ENCODE data around the gene HINT1.
"Not testable (repeated sequence)": the region's sequence is repeated elsewhere in the genome, so short reads cannot be mapped to it uniquely, and the experiment has no call there.

Gene HINT1

DNA sequence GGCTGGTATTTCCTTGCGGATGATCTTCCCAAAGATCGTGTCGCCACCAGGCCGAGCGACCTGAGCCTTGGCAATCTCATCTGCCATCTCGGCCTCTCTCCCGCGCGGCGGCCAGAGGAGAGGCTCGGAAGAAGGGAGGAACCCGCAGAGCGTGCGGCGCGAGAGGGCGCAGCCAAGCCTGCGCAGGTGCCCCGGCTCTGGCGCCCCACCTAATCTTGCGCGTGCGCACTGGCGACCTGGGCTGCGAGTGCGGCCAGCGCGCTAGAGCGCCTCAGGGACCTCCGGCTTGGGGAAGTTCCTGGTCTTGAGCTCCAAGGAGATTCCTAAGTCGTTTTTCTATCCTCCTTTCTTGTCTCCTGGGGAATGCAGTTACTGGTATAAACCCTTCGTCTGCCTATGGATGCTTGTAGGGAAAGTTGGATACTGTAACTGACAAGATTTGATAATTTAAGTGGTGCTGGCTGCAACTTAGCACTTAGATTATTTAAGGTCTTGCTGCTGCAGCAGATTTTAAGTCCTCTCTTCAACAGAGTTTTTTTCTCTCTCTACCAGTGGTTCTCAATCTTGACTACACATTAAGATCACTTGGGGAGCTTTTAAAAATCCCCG, at the start of gene HINT1:
Gene HINT1 (minus strand): TSS at position 138 of the 609 bp plus-strand sequence. CDS start 51 bp downstream, at position 87.
- H3K4me3 Mint-ChIP-seq = peak within 1 kb of the TSS; percentile 85
- peak within 1 kb of the TSS; percentile 95 for H3K27ac Mint-ChIP-seq
- peaks cover 35% of the 10 kb centered on the region for H3K4me1 Mint-ChIP-seq
- ATAC-seq (peak; percentile 91), DNase-seq (ENCODE audit: low spot score in 2 of 2) (peak; percentile 90 to 95)
- H3K9me3 Mint-ChIP-seq = no peaks in the 10 kb centered on the region
- peaks cover 59% of the 10 kb centered on the region for H3K36me3 Mint-ChIP-seq

DNA sequence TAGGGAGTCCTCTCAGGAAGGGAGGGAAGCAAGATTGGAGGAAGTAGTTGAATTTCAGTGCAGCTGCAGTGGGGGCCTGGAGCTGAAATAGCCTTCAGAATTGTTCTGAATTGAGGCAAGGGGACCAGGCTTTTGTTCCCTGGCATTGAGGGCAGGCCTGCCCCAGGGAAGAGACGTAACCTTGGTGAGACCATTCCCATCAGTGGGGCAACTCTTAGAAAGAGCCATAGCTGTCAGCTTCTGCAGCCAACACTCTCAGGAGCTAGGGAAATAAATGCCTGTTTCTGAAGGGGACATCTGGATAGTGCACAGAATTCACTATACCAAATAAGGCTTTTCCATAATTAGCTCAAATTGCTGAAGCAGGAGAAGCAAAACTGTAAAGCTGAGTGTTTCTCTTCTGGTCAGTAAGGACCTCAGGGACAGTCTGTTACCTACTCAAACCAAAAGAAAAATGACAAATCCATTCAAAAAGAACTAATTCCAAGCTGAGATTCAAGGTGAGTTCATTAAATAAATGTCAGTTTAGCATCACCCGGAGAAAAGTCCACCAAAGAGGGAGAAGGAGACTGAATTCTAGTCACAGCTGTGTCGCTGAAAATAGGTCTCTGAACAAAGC, 49.7 kb upstream of the HINT1 start:
- Mint-ChIP-seq H3K4me3 (no peak overlapping the region), H3K4me1 (peaks cover 43% of the 10 kb centered on the region), H3K36me3 (no peaks in the 10 kb centered on the region), H3K27ac (no peak overlapping the region), H3K9me3 (no peaks in the 10 kb centered on the region)
- DNase-seq (ENCODE audit: low spot score in 2 of 2) (no peak), ATAC-seq (no peak)

DNA sequence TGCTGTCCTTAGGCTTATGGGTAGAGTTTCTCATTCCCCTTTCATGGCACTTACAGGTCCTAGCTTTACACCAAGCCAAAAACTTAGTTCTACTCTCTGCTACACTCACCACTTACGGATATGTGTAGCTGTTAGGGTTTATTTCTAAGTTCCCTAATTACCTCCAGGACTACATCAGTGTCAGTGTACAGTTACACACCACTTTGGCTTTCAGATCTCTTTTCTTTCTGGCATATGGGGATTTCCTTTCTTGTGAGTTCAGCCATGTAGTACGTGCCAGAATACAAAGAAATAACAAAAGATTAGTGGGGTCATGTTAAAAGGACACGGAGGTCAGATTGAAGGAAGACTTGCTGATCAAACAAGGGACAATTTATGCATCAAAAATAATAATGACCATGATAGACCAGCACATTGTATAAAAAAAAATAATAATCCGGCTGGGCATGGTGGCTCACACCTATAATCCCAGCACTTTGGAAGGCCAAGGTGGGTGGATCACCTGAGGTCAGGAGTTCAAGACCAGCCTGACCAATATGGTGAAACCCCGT, 47.5 kb upstream of the HINT1 start:
- no peaks in the 10 kb centered on the region for H3K36me3 Mint-ChIP-seq
- no peaks in the 10 kb centered on the region for H3K9me3 Mint-ChIP-seq
- H3K4me3 Mint-ChIP-seq = no peak overlapping the region
- peaks cover 34% of the 10 kb centered on the region for H3K4me1 Mint-ChIP-seq
- H3K27ac Mint-ChIP-seq = no peak overlapping the region
- ATAC-seq = no peak
- DNase-seq (ENCODE audit: low spot score in 2 of 2) = no peak

DNA sequence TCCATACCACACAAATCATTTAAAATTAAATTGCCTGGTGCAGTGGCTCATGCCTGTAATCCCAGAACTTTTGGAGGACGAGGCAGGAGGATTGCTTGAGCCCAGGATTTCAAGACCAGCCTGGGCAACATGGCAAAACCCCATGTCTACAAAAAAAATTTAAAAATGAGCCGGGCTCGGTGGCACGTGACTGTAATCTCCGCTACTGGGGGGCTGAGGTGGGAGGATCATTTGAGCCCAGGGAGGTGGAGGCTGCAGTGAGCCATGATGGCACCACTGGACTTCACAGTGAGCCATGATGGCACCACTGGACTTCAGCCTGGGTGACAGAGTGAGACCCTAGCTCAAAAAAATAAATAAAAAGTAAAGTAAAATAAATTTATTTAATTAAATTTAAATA, 46.6 kb upstream of the HINT1 start:
- Mint-ChIP-seq H3K9me3 (no peaks in the 10 kb centered on the region), H3K36me3 (no peaks in the 10 kb centered on the region), H3K4me1 (peaks cover 34% of the 10 kb centered on the region), H3K27ac (no peak overlapping the region), H3K4me3 (no peak overlapping the region)
- ATAC-seq = no peak
- DNase-seq (ENCODE audit: low spot score in 2 of 2) = no peak

DNA sequence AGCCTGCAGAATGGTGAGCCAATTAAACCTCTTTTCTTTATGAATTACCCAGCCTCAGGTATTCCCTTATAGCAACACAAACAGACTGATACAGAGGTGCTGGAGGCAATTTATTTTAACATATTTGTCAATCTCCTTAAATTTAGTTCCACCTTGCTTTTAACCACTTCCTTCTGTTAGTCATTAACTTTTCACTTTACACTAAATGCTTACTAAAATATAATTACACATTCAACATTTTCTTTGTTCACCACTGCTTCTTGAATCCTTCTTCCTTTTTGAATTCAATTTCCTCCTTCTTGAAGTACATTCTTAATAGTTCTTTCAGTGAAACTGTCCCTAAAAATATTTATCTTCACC, 45.1 kb upstream of the HINT1 start:
- no peaks in the 10 kb centered on the region for H3K9me3 Mint-ChIP-seq
- H3K4me1 Mint-ChIP-seq = peaks cover 34% of the 10 kb centered on the region
- peak overlapping the region; percentile 96 for H3K27ac Mint-ChIP-seq
- no peak for DNase-seq (ENCODE audit: low spot score in 2 of 2)
- peak overlapping the region; percentile 69 for H3K4me3 Mint-ChIP-seq
- no peaks in the 10 kb centered on the region for H3K36me3 Mint-ChIP-seq
- no peak for ATAC-seq

DNA sequence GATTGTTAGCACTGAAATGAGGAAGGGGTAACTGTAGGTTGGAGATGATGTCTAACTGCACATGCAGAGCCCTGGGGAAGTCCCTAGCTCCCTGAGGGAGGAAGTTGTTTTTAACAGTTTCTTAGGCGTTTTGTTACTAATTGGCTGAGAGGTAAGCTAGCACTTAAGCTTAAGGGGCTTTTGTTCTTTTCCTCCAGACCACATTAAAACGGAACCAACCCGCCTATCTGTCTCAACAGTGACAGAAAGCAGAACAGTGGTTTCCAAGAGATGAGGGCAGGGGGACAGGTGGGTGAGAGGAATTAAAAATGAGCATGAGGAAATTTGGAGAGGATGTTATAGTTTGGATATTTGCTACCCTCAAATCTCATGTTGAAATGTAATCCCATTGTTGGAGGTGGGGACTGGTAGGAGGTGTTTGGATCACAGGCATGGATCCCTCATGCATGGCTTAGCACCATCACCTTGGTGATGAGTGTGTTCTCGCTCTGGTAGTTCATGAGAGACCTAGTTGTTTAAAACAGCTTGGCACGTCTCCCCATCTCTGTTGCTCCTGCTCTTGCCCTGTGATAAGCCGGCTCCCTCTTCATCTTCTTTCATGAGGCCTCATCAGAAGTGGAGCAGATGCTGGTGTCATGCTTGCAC, 44.6 kb upstream of the HINT1 start:
- ATAC-seq = peak; percentile 91
- H3K4me1 Mint-ChIP-seq = peaks cover 33% of the 10 kb centered on the region
- peak; percentile 10 to 57 for DNase-seq (ENCODE audit: low spot score in 2 of 2)

DNA sequence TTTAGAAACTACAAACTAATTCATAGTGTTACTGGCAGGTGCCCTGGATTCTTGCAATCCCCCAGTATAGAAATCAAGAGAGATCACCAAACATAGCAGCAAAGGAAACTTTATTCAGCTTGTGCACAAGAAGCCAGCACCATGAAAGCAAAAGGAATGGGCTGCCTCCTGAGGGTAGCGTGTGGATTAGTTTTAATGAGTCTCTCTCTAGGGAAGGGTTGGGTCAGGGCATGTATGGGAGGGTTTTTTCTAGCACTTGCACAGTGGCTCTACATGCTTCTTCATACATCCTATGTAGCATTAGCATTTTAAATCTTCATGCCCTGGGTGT, 44.1 kb upstream of the HINT1 start:
- peak overlapping the region; percentile 96 for H3K27ac Mint-ChIP-seq
- peaks cover 29% of the 10 kb centered on the region for H3K4me1 Mint-ChIP-seq

More for the DNA sequence above, 44.6 kb upstream of the HINT1 start:
- Mint-ChIP-seq H3K9me3 (no peaks in the 10 kb centered on the region), H3K27ac (peak overlapping the region; percentile 96), H3K4me3 (peak overlapping the region; percentile 69), H3K36me3 (no peaks in the 10 kb centered on the region)

DNA sequence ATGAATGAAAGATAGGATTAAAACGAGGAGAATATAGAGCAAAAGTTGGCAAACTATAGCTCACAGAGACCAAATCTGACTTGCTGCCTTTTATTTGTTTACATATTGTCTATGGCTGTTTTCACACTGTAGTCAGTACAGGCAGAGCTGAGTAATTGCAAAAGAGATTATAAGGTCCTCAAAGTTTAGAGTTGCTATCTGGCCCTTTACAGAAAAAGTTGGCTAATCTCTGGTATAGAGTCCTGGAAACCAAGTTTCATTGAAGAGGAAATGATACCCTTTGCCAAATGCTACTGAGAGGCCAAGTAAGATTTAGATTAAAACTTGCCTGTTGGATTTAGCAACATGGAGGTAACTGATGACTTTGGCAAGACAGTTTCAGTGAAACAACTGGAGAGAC, 41.7 kb upstream of the HINT1 start:
- no peak overlapping the region for H3K4me3 Mint-ChIP-seq
- DNase-seq (ENCODE audit: low spot score in 2 of 2) (no peak), ATAC-seq (peak; percentile 49)
- H3K4me1 Mint-ChIP-seq = peaks cover 23% of the 10 kb centered on the region
- H3K27ac Mint-ChIP-seq = no peak overlapping the region
- no peaks in the 10 kb centered on the region for H3K9me3 Mint-ChIP-seq
- no peaks in the 10 kb centered on the region for H3K36me3 Mint-ChIP-seq

More for the DNA sequence above, 44.1 kb upstream of the HINT1 start:
- ATAC-seq (no peak), DNase-seq (ENCODE audit: low spot score in 2 of 2) (no peak)
- Mint-ChIP-seq H3K36me3 (no peaks in the 10 kb centered on the region), H3K4me3 (peak overlapping the region; percentile 69), H3K9me3 (no peaks in the 10 kb centered on the region)

DNA sequence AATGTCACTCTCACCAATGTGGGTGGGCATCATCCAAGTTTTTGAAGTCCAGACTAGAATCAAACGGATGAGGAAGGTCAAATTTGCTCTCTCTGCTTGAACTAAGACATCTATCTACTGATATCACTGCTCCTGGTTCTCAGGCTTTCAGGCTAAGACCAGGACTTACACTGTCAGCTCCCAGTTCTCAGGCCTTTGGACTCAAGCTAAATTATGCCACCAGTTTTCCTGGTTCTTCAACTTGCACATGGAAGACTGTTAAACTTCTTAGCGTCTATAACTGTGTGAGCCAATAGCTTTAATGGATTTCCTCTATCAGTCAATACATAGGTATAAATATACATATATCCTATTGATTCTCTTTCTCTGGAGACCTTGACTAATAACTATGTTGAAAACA, 41.0 kb upstream of the HINT1 start:
- Mint-ChIP-seq H3K4me1 (peaks cover 23% of the 10 kb centered on the region), H3K27ac (no peak overlapping the region), H3K36me3 (peaks cover 1% of the 10 kb centered on the region), H3K4me3 (no peak overlapping the region), H3K9me3 (no peaks in the 10 kb centered on the region)
- DNase-seq (ENCODE audit: low spot score in 2 of 2) = no peak
- no peak for ATAC-seq

DNA sequence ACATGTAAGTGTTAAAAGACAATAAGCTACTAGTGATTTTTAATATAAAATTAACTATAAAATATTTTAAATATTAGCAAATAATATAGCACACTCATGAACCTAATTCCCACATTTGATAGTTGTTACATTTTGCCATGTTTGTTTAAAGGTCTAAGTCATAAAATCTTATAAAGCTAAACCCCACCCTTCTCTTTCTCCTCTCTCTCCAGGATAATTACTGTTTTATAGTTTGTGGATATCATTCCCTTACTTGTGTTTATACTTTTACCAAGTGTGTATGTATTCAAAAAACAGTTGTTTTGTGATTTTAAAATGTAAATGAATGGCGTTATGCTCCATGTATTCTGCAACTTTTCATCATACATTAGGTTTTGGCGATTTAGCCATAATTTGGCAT, 39.9 kb upstream of the HINT1 start:
- DNase-seq (ENCODE audit: low spot score in 2 of 2) (no peak), ATAC-seq (no peak)

DNA sequence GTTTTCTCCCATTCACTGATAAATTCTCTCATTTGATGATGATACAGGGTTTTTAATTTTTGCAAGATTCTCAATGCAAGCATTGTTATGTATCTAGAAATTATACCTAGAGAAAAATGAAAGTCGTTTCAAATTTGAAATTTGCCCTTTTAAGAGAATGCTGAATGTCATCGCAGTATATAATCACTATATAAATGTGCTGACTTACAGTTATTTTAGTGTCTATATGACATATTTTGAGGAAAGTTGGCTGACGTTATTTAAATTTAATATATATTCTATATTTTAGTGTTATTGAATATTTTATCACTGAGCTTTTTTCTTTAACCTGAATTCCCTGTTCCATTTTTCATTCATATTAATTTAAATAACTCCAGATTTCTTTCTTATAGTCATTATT, 35.5 kb upstream of the HINT1 start:
- DNase-seq (ENCODE audit: low spot score in 2 of 2) = no peak
- peaks cover 16% of the 10 kb centered on the region for H3K36me3 Mint-ChIP-seq
- ATAC-seq = no peak

More for the DNA sequence above, 39.9 kb upstream of the HINT1 start:
- peaks cover 12% of the 10 kb centered on the region for H3K4me1 Mint-ChIP-seq
- H3K4me3 Mint-ChIP-seq = no peak overlapping the region
- H3K27ac Mint-ChIP-seq = no peak overlapping the region
- H3K9me3 Mint-ChIP-seq = no peaks in the 10 kb centered on the region
- peaks cover 9% of the 10 kb centered on the region for H3K36me3 Mint-ChIP-seq

DNA sequence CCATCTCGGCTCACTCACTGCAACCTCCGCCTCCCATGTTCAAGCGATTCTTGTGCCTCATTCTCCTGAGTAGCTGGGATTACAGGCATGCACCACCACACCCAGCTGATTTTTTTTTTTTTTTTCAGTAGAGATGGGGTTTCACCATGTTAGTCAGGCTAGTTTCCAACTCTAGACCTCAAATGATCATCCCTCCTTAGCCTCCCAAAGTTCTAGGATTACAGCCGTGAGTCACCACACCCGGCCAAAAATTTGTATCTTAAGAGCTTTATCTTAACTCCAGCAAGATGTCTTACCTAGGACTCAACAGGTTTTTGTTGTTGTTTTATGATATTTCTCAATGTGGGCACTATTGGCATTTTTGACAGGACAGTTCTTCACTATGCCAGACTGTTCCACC, 33.6 kb upstream of the HINT1 start:
- H3K4me3 Mint-ChIP-seq = no peak overlapping the region
- H3K27ac Mint-ChIP-seq = no peak overlapping the region
- no peak for DNase-seq (ENCODE audit: low spot score in 2 of 2)
- no peaks in the 10 kb centered on the region for H3K4me1 Mint-ChIP-seq
- peaks cover 16% of the 10 kb centered on the region for H3K36me3 Mint-ChIP-seq
- ATAC-seq = no peak
- no peaks in the 10 kb centered on the region for H3K9me3 Mint-ChIP-seq

More for the DNA sequence above, 35.5 kb upstream of the HINT1 start:
- no peak overlapping the region for H3K4me3 Mint-ChIP-seq
- no peaks in the 10 kb centered on the region for H3K4me1 Mint-ChIP-seq
- no peaks in the 10 kb centered on the region for H3K9me3 Mint-ChIP-seq
- no peak overlapping the region for H3K27ac Mint-ChIP-seq

DNA sequence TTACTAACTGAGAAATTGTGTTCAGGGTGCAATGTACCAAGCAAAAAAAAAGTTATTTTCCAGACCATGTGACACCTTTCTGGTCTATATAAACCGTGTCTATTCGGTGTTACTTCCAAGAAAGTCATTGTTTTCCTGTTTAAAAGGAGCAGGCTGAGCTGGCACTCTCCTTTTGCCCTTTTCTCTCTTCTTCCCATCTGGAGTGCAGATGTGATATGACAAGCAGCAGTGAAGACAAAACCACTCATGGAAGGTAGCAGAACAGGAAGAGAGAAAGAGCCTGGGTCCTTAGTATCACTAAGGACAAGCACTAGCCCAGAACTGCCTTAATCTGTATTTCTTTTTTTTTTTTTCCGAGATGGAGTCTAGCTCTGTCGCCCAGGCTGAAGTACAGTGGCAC, 31.3 kb upstream of the HINT1 start:
- peaks cover 16% of the 10 kb centered on the region for H3K36me3 Mint-ChIP-seq
- DNase-seq (ENCODE audit: low spot score in 2 of 2) (no peak), ATAC-seq (no peak)
- H3K4me1 Mint-ChIP-seq = no peaks in the 10 kb centered on the region
- H3K4me3 Mint-ChIP-seq = no peak overlapping the region
- H3K27ac Mint-ChIP-seq = no peak overlapping the region
- no peaks in the 10 kb centered on the region for H3K9me3 Mint-ChIP-seq

DNA sequence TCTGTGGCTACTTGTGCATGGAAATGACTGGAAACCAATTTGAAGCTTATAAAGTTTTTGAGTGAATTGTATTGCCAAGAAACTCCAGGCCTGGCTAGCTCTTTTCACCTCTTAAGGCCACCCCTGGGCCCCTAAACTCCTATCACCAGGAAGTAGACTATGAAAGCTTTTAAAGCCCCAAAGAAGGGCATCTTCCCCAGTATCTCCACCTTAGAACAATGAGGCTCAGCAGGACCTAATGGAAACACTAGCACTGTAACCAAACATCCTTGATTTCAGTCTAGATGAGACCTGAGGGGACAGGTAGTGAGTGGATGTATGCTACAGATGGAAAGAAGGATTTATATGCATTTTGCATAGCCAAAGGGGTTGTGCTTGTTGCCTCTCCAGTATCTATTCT, 30.6 kb upstream of the HINT1 start:
- no peak overlapping the region for H3K27ac Mint-ChIP-seq
- ATAC-seq (no peak), DNase-seq (ENCODE audit: low spot score in 2 of 2) (no peak)
- no peak overlapping the region for H3K4me3 Mint-ChIP-seq
- H3K9me3 Mint-ChIP-seq = no peaks in the 10 kb centered on the region
- peaks cover 11% of the 10 kb centered on the region for H3K36me3 Mint-ChIP-seq
- no peaks in the 10 kb centered on the region for H3K4me1 Mint-ChIP-seq

DNA sequence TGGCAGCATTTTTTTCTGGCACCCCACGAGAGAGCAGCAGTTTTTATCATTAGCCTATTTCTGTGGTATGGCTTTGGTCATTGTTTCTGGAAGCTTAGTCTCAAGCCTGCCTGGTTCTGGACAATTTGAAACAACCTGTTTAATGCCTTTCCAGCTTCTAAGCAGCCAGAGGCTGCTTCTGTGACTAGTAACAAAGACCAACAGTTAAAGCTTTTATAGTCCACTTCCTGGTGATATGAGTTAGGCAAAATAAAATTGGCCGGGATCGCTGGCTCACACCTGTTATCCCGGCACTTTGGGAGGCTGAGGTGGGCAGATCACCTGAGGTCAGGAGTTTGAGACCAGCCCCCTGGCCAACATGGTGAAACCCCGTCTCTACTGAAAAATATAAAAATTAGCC, 29.7 kb upstream of the HINT1 start:
- Mint-ChIP-seq H3K9me3 (no peaks in the 10 kb centered on the region), H3K4me3 (no peak overlapping the region), H3K4me1 (no peaks in the 10 kb centered on the region), H3K27ac (no peak overlapping the region), H3K36me3 (peaks cover 4% of the 10 kb centered on the region)
- ATAC-seq (no peak), DNase-seq (ENCODE audit: low spot score in 2 of 2) (no peak)

DNA sequence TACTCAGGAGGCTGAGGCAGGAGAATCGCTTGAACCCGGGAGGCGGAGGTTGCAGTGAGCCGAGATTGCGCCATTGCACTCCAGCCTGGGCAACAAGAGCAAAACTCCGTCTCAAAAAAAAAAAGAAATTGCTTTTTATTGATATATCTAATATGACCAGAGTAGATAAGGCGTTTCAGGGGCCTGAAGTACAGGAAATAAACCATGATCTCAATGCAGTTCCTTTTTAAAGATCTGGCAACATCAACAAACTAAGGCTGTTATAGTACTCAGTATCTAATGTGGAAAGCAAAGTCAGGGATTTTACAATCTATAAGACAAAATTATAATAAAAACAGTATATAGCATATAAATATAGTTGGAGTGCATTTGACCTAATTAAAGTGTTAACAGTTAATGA, 28.8 kb upstream of the HINT1 start:
- H3K9me3 Mint-ChIP-seq; H3K4me3 Mint-ChIP-seq; H3K36me3 Mint-ChIP-seq; DNase-seq (ENCODE audit: low spot score in 2 of 2); ATAC-seq; H3K4me1 Mint-ChIP-seq; H3K27ac Mint-ChIP-seq: not testable (repeated sequence)
